Measurements from ENCODE around the gene MICAL2.

- no peak for TF ChIP-seq CTCF (IDR thresholded peaks at IDR 0.05; ENCODE audit: low read depth, low read length)
- TF ChIP-seq EZH2phosphoT487 (IDR thresholded peaks at IDR 0.05; ENCODE audit: low read depth): no peak
Measured at GRCh38 chr11:12272821-12273617, 162.6 kb downstream of the MICAL2 start.
